Epithelial cell of prostate (primary cell): ENCODE measurements around the gene MYRIP.
"Not testable (repeated sequence)": the region's sequence is repeated elsewhere in the genome, so short reads cannot be mapped to it uniquely, and the experiment has no call there.

Source experiments
- DNase-seq: peaks from one replicate; pipeline ENCODE4 v3.0.0-alpha.2; 2011; ENCODE audit warnings: low read depth, low spot score
- H3K27ac ChIP-seq: fragments of 450-650 bp; 2 replicates; pipeline ENCODE4 v1.5.1; 2017; ENCODE audit warnings: mild to moderate bottlenecking

The MYRIP gene

DNA sequence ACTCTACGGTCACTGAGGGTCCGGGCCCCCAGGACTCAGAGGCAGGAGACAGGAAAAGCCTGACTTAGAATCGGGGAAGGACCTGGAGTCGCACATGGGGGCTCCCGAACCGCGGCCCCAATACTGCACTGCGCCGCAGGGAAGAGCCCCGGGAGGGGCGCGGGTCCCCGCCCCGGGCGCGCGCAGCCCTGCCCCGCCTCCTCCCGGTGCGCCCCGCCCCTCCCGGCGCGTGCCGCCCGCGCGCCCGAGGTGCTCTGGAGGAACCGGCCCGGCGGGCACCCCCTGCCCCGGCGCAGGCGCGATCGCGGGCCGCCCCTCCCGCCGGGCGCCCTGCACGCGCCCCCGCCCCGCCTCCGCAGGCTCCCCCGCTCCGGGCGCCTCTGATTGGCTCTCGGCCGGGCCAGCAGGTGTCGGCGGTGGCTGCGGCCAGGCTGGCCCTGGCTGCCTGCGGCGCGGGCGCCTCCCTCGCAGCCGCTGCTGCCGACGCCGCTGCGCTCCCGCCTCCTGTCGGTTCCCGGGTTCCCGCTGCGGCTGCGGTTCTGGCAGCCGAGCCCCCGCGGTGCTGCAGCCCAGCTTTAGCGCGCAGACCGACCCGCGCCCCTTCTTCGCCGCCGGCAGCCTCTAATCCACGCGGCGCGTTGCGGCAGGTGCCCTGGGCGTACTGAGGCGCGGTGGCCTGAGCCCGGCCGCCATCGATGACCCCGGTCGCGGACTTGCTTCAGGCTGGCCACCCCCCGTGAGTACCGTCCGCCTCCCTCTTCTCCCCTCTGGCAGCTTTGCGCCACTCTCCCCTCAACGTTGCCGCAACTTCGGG is at the start of gene MYRIP:
TSS of gene MYRIP (plus strand) at position 429 of the 814 bp plus-strand sequence. CDS start 91,208 bp downstream, outside the sequence.
- DNase-seq = no peak
- no peak within 1 kb of the TSS for H3K27ac ChIP-seq

DNA sequence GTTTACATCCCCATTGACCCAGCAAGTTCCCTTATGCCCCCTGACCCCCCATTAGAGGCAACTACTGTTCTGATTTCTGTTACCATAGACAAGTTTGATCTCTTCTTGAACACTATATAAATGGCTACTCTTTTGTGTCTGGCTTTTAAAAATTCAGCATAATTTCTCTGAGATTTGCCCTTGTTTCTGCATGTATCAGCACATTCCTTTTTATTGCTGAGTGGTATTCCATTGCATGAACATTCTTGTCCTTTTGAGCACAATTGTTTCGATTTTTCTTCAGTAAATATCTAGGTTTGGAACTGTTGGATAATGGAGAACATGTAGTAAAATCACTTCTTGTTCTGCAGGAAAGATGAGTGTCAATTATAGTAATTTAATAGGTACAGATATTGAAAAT is 49.1 kb upstream of the MYRIP start:
- no peak overlapping the region for H3K27ac ChIP-seq
- no peak for DNase-seq

DNA sequence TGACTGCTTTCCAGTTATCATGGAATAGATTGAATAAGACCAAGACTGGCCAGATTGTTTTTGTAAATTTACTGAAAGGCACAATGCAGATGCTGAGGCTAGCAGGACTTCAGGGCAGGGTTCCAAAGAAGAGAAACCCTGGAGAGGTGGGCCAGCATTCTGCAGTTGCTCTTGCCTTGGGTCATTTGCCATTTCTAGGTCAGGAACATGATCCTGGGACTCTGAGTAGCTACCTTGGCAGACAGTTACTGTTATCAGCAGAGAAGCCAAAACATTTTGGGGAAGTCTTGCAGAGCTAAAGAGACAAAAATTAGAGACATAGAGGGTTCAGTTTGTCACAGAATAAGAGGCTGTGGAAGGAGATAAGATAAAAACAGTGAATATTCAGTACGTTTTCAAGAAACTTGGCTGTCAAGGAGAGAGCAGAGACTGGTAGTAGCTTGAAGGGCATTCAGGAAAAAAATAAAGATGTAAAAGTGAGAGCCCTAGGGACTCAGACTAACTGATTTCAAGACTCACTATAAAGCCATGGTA is 46.8 kb upstream of the MYRIP start:
- no peak overlapping the region for H3K27ac ChIP-seq
- DNase-seq = no peak

DNA sequence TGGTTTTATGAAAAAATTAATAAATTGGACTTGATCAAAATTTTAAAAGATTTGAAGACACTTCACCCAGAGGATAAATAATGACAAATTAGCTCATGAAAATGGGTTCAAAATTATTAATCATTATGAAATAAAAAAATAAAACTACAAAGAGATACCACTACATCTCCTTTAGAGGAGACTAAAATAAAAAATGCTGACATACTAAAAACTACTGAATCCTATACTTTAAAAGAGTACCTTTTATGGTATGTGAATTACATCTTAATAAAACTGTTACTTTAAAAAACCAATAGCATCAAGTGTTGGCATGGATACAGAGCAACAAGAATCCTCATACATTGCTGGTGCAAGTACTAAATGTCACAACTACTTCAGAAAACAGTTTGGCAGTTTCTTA is 46.0 kb upstream of the MYRIP start:
- H3K27ac ChIP-seq = no peak overlapping the region
- DNase-seq = no peak

DNA sequence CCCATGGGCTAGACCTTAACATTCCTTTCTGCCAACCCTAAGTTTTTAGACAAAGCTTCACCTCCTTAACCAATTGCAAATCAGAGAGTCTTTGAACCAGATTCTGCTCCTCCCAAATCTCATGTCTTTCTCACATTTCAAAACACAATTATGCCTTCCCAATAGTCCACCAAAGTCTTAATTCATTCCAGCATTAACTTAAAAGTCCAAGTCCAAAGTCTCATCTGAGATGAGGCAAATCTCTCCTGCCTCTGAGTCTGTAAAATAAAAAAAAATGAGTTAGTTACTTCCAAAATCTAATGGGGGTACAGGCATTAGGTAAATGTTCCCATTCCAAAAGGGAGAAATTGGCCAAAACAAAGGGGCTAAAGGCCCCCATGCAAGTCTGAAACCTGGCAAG is 43.8 kb upstream of the MYRIP start:
- no peak overlapping the region for H3K27ac ChIP-seq
- no peak for DNase-seq

DNA sequence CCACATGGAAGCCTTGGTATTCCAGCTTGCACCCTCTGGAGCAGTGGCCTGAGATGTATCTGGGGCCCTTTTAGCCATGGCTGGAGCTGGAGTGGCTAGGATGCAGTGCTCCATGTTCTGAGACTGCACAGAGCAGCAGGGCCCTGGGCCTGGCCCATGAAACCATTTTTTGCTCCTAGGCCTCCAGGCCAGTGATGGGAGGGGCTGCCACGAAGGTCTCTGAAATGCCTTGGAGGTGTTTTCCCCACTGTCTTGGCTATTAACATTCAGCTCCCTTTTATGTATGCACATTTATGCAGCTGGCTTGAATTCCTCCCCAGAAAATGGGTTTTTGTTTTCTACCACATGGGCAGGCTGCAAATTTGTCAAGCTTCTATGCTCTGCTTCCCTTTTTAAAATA is 43.0 kb upstream of the MYRIP start:
- no peak for DNase-seq
- H3K27ac ChIP-seq = no peak overlapping the region

DNA sequence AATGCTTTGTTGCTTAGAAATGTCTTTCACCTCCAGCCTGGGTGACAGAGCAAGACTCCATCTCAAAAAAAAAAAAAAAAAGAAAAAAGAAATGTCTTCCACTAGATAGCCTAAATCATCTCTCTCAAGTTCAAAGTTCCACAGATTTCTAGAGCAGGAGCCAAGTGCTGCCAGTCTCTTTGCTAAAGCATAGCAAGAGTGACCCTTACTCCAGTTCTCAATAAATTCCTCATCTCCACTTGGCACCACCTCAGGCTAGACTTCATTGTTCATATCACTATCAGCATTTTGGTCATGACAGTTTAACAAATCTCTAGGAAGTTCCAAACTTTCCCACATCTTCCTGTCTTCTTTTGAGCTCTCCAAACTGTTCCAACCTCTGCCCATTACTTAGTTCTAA is 42.5 kb upstream of the MYRIP start:
- not testable (repeated sequence) for H3K27ac ChIP-seq, DNase-seq

DNA sequence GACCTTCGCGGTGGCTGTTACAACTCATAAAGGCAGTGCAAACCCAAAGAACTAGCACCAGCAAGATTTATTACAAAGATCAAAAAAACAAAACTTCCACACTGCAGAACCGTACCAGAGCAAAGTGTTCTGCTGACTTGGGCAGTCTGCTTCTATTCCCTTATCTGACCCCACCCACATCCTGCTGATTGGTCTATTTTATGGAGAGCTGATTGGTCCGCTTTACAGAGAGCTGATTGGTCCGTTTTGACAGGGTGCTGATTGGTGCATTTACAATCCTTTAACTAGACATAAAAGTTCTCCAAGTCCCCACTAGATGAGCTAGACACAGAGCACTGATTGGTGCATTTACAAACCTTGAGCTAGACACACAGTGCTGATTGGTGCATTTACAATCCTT is 31.2 kb upstream of the MYRIP start:
- not testable (repeated sequence) for H3K27ac ChIP-seq, DNase-seq

DNA sequence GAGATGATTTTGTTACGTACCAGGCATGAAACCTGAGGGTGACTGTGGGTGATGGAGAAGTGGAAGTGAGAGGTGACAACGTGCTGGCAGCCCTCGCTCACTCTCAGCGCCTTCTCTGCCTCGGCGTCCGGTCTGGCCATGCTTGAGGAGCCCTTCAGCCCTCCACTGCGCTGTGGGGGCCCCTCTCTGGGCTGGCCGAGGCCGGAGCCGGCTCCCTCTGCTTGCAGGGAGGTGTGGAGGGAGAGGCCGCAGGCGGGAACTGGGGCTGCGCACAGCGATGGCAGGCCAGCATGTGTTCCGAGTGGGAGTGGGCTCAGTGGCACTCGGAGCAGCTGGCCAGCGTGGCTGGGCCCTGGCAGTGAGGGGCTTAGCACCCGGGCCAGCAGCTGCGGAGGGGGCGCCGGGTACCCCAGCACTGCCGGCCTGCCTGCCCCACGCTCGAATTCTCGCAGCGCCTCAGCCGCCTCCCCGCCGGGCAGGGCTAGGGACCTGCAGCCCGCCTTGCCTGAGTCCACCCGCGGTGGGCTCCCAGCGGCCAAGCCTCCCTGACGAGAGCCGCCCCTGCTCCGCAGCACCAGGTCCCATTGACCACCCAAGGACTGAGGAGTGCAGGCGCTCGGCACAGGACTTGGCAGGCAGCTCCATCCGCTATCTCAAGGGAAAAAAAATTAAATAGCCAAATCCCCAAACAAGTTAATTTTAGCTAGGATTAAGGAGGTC is 29.7 kb upstream of the MYRIP start:
- no peak overlapping the region for H3K27ac ChIP-seq

DNA sequence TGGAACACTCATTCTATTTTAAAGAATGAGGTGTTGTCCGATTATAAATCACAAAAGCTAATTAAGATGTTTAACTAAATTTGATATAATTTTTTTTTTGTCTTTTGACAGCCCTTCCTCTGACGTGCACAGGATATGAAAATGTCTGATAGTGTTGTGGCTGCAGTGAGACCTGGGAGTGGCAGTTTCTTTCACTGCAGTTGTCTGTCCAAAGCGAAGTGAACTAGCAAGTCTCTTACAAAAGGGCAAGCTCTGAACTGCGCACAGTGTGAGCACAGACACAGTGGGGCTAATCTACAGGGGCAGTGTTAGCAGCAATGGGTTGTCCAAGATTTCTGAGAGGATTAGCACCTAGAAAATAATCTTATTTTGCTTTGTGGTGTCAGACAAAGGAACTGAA is 29.1 kb upstream of the MYRIP start:
- DNase-seq = no peak
- H3K27ac ChIP-seq = no peak overlapping the region

More for the DNA sequence above, 29.7 kb upstream of the MYRIP start:
- DNase-seq = no peak

DNA sequence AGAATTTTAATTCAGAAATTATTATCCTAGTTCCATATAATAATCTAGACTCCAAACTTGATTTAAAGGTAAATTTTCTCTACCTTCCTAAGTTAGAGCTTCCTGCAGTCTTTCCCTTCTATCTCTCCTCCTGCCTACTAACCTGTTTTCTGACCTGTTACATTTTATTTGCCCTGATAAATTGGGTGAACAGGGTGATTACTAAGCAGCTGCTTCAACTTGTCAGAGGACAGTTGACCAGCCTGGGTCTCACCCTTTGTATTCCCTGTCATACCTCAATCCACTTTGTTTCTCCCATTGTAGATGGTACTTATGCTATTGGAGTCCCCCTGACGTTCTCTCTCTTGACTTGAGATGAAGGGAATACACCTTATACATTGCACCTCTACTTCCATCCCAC is 28.4 kb upstream of the MYRIP start:
- no peak overlapping the region for H3K27ac ChIP-seq
- DNase-seq = no peak

DNA sequence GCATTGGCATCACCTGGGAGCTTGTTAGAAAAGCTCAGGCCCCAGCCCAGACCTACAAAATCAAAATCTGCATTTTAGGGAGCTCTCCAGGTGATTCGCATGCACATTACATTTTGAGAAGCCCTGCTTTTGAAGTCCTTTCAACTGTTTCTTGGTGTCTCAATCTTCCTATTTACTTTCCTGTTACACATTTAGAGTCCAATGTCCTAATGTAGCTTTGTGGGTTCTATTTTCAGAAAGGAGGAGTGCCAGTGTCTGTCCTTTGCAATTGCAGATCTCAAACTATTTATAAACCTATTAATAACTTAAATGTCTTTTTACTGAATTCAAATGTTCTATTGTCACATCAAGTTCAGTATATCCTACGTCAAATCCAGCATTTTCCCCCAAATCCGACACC is 27.8 kb upstream of the MYRIP start:
- no peak for DNase-seq
- no peak overlapping the region for H3K27ac ChIP-seq

DNA sequence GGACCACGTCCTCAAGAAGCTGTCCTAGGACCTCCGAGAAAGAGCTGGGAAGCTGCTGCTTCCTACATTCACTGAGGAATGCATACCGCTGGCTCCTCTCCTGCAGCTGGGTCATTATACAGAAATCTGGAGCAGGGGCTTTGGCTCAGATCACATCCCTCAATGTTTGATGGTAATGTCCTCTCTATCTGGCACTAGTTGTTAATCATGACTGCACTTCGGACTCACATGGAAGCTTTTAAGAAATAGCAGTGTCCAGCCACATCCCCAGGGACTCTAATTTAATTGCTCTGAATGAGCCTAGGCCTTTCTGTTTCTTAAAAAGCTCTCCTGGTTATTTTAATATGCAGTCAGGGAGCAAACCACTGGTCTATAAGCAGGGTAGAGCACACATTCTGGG is 25.7 kb upstream of the MYRIP start:
- no peak overlapping the region for H3K27ac ChIP-seq
- no peak for DNase-seq

DNA sequence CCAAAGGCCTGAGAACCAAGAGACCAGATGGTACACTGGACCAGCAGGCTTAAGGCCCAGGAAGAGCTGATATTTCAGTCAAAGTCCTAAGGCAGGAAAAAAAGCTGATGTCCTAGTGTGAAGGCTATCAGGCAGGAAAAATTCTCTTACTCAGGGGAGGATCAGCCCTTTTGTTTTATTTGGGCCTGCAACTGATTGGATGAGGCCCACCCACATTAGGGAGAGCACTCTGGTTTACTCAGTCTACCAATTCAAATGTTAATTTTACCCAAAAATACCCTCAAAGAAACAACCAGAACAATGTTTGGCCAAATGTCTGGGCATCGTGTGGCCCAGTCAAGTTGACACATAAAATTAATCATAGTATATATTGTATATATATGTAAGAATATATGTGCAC is 24.5 kb upstream of the MYRIP start:
- no peak for DNase-seq
- H3K27ac ChIP-seq = no peak overlapping the region

DNA sequence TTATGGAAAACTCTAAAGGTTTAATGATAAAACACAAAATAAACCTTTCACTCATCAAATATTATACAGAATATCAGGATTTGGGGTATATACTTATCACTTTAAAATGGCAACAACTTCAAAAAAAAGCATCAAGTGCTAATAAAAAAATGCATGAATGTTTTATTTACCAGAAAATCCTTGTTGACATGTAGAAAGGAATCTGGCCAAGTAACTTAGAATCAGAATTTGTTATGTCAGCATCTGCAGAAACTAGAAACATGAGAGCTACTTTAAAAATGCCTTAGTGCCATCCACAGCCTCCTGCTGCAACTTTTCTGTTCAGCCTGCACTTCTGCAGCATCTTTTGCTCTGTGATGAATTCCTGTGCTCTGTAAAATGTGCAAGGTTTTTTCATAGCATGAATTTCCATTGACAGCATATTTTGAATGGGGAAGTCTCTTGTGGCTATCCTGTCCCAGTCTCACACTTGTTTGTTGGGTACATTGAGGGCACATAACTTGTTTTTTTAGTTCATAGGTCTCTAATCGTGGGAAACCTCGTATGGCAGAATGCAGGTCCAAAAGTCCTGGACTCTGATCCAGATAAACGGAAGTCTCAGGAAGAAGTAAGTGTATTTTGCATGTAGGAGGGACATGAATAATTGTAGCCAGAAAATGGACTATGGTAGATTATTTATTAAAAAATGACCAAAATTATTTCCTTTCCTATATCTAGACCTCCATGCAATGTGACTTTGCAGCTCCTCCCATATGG is 21.1 kb upstream of the MYRIP start:
- no peak for DNase-seq
- no peak overlapping the region for H3K27ac ChIP-seq

DNA sequence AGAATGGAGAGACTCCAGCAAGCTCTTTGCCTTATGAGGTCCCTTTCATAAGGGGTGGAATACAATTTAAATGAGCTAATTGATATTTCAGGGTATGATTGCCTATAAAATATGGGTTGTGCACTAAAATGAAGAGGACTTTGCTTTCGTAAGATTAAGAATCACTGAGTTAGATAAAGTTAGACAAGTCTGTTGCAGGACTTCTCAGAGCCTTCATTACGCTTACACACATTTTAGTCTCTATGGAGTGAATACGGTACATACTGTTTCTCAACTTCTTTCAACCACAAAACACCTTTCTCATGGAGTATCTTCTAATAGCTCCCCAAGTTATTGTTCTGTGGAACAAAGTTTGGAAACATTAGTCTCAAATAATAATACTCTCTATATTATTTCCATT is 17.8 kb upstream of the MYRIP start:
- DNase-seq = no peak
- H3K27ac ChIP-seq = no peak overlapping the region

DNA sequence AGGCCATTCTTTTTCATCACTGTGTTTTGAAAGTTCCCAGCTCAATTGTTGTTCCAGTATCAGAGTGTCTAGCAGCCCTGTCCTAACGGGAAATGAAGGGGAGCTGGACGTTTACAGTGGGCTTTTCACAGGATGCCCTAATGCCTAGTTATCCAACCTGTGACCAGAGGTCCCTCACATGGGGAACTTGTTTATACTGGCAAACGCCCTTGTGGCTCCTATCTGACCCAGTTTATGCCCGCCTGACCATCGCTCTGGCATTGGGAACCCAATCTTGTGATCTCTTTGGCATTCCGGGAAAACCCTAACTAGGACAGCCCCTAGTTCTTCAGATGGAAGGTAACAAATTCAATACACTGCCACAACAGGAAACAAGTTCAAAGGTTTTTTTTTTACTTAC is 14.5 kb upstream of the MYRIP start:
- no peak overlapping the region for H3K27ac ChIP-seq
- no peak for DNase-seq

DNA sequence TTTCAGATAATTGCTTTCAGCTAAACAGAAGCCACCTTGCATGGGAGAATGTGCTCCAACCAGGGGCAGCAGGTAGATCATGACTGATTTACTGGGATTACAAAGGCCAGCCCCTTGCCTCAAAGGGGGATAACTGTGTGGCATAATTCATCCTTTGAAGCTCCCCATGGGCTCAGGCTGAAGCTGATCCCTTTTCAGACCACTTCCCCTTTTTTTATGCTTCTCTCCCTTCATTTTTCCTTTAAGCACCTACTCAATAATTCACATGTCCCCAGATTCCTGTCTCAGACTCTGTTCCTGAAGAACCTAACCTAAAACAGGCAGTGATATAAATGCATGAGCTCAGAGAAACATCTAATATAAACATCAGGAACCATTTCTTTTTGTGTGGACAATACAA is 8.2 kb upstream of the MYRIP start:
- H3K27ac ChIP-seq = no peak overlapping the region
- no peak for DNase-seq

DNA sequence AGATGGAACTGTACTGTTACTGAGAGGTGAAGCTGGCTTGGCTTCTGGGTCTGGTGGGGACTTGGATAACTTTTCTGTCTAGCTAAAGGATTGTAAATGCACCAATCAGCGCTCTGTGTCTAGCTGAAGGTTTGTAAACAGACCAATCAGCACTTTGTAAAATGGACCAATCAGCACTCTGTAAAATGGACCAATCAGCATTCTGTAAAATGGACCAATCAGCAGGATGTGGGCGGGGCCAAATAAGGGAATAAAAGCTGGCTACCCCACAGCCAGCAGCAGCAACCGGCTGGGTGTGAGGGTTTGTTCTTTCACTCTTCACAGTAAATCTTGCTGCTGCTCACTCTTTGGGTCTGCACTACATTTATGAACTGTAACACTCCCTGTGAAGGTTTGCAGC is 6.9 kb upstream of the MYRIP start:
- not testable (repeated sequence) for DNase-seq, H3K27ac ChIP-seq

DNA sequence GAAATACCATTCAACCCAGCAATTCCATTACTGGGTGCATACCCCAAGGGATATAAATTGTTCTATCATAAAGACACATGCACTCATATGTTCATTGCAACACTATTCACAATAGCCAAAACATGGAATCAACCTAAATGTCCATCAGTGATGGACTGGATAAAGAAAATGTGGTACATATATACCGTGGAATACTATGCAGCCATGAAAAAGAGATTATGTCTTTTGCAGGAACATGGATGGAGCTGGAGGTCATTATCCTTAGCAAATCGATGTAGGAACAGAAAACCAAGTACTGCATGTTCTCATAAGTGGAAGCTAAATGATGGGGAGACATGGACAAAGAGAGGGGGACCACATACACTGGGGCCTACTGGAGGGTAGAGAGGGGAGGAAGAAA is 5.5 kb upstream of the MYRIP start:
- no peak for DNase-seq
- H3K27ac ChIP-seq = no peak overlapping the region

DNA sequence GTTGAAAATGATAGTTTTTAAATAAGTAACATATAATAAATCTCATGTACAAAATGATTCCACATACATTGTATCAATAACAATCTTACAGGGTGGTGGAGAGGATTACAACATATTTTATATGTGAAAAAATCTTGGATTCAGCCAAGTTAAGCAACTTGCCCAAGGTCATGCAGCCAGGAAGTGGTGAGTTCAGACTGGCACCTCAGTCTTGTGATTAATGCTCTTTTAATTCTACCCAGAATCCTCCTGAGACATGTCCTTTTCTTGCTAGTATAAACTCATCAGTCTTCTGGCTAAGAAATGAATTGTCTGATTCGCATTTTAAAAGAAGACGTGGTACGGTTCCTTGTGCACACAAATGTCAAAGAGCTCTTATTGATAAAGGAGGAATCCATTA is 4.5 kb upstream of the MYRIP start:
- H3K27ac ChIP-seq = no peak overlapping the region
- no peak for DNase-seq
